HEK293T (cell line): ENCODE data around the gene BID.

Experiments used
- CTCF ChIA-PET: fragments of 350-600 bp; formaldehyde crosslinking; extraction: SDS; loops from one replicate; lab custom pipeline; 2021; ENCODE audit warnings: antibody characterized with exemption, inconsistent platforms; lab: Yijun Ruan, JAX
- POLR2A ChIA-PET: fragments of 350-600 bp; formaldehyde crosslinking; extraction: SDS; loops from one replicate; lab custom pipeline; 2020; ENCODE audit warnings: antibody characterized with exemption, inconsistent platforms; lab: Yijun Ruan, JAX
- DNase-seq: peaks from one replicate; pipeline ENCODE4 v3.0.0; 2012; ENCODE audit warnings: mixed read lengths; ENCODE audit errors: extremely low spot score
- ARNT ChIP-seq: fragments of 450-650 bp; IDR thresholded peaks from 2 replicates; pipeline ENCODE4 v1.6.1; 2017; ENCODE audit warnings: mild to moderate bottlenecking
- BHLHE40 ChIP-seq: fragments of 450-650 bp; IDR thresholded peaks from 2 replicates; pipeline ENCODE4 v1.6.1; 2016; ENCODE audit warnings: mild to moderate bottlenecking, moderate library complexity, borderline replicate concordance
- CTBP1 ChIP-seq: fragments of 450-650 bp; IDR thresholded peaks from 2 replicates; pipeline ENCODE4 v1.6.1; 2016; ENCODE audit warnings: borderline replicate concordance
- ELF4 ChIP-seq: fragments of 450-650 bp; IDR thresholded peaks from 2 replicates; pipeline ENCODE4 v1.6.1; 2017; ENCODE audit warnings: antibody characterized with exemption
- FOXA1 ChIP-seq: fragments of 450-650 bp; IDR thresholded peaks from 2 replicates; pipeline ENCODE4 v1.6.1; 2016; ENCODE audit warnings: mild to moderate bottlenecking
- FOXK2 ChIP-seq: fragments of 450-650 bp; IDR thresholded peaks from 2 replicates; pipeline ENCODE4 v1.6.1; 2016; ENCODE audit warnings: mild to moderate bottlenecking
- FOXM1 ChIP-seq: fragments of 450-650 bp; IDR thresholded peaks from 2 replicates; pipeline ENCODE4 v1.6.1; 2017; ENCODE audit warnings: mild to moderate bottlenecking, borderline replicate concordance
- HDGF ChIP-seq: fragments of 450-650 bp; IDR thresholded peaks from 2 replicates; pipeline ENCODE4 v1.6.1; 2017; ENCODE audit warnings: antibody characterized with exemption, borderline replicate concordance
- L3MBTL2 ChIP-seq: fragments of 450-650 bp; conservative IDR thresholded peaks from 2 replicates; pipeline ENCODE4 v1.6.1; 2016; ENCODE audit warnings: mild to moderate bottlenecking
- LEF1 ChIP-seq: fragments of 450-650 bp; IDR thresholded peaks from 2 replicates; pipeline ENCODE4 v1.6.1; 2017; ENCODE audit warnings: mild to moderate bottlenecking, borderline replicate concordance
- NFRKB ChIP-seq: fragments of 450-650 bp; IDR thresholded peaks from 2 replicates; pipeline ENCODE4 v1.6.1; 2016; ENCODE audit warnings: mild to moderate bottlenecking, moderate library complexity
- PKNOX1 ChIP-seq: fragments of 450-650 bp; IDR thresholded peaks from 2 replicates; pipeline ENCODE4 v1.6.1; 2016
- SP1 ChIP-seq: fragments of 450-650 bp; IDR thresholded peaks from 2 replicates; pipeline ENCODE4 v1.6.1; 2017
- SUZ12 ChIP-seq: fragments of 450-650 bp; IDR thresholded peaks from 2 replicates; pipeline ENCODE4 v1.6.1; 2016; ENCODE audit warnings: mild to moderate bottlenecking
- TARDBP ChIP-seq: fragments of 450-650 bp; IDR thresholded peaks from 2 replicates; pipeline ENCODE4 v1.6.1; 2016
- ZNF384 ChIP-seq: fragments of 450-650 bp; IDR thresholded peaks from 2 replicates; pipeline ENCODE4 v1.6.1; 2016

BID gene

DNA sequence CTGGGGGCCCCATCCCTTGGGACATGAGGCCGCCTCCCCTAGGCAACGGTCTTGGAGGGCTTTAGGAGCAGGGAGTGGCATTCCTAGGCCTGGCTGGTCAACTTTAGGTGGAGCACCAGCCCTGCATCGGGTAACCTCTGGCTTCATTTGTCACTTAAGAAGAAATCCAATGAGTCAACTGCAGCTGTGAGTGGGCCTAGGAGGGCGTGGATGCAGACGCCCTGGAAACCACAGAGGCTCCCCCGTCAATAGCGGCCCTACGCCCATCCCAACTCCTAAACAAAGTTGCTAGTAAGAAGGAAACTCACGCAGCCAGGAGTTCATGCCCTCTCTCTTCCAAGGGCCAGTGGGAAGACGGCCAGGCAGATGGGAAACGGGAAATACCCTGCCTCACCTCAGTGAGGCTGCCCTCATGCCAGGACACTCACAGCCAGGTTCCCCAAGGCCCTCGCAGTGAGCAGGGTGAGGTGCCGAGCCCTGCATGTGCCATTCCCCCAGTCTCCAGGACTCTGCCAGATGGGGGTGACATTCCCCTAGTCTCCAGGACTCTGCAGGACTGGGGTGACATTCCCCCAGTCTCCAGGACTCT lies 20.8 kb downstream of the BID start:
- TF ChIP-seq FOXA1 (no peak), ARNT (no peak), LEF1 (no peak), FOXM1 (no peak), SP1 (no peak), SUZ12 (no peak), ELF4 (no peak), ZNF384 (no peak), NFRKB (no peak), PKNOX1 (no peak), L3MBTL2 (no peak), CTBP1 (no peak), HDGF (no peak), BHLHE40 (no peak), TARDBP (no peak), FOXK2 (no peak)
- ChIA-PET CTCF (interaction anchor here (1.3 kb wide), 1 partner anchor 32 kb away, joined by 7 read pairs; no protein-coding TSS in a partner anchor), POLR2A (no interaction called here)
- DNase-seq = no peak

DNA sequence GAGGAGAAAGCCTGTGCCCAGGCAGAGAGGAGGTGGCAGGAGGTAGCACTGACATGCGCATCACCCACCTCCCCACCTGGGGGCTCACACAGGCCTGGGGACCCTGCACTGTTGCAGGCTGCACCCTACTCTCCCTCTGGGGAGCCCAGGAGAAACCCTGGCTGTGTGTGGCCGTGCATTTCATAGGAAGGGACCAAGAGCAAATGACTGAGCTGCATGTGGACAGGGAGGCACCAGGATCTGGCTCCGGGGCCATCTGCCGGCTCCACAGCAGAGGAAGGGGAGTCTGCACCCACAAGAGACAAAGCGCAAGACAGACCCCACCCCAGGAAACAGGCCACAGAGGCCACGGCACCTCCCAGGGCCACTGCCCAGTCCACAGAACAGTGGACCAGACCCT lies 22.7 kb downstream of the BID start:
- CTCF ChIA-PET = interaction anchor here (1.5 kb wide), 1 partner anchor 10 kb away, joined by 5 read pairs; no protein-coding TSS in a partner anchor
- TF ChIP-seq ARNT (no peak), L3MBTL2 (no peak), CTBP1 (no peak), ELF4 (no peak), FOXM1 (no peak), SUZ12 (no peak), SP1 (no peak), PKNOX1 (no peak), ZNF384 (no peak), FOXA1 (no peak), BHLHE40 (no peak), HDGF (no peak), NFRKB (no peak), LEF1 (no peak), TARDBP (no peak), FOXK2 (no peak)
- no peak for DNase-seq
- POLR2A ChIA-PET = interaction anchor here (1.5 to 1.8 kb wide), 2 partner anchors 28 to 35 kb away, joined by 3 to 5 read pairs; no protein-coding TSS in a partner anchor

GRCh38 chr22:17749605-17750395 lies 24.5 kb downstream of the BID start:
- TF ChIP-seq HDGF (no peak), ARNT (no peak), ZNF384 (no peak), FOXM1 (no peak), LEF1 (no peak), FOXK2 (no peak), SP1 (no peak), FOXA1 (no peak), ELF4 (no peak), BHLHE40 (no peak), PKNOX1 (no peak), CTBP1 (no peak), TARDBP (no peak)
- ChIA-PET POLR2A (no interaction called here), CTCF (interaction anchor here (0.6 to 1.2 kb wide), 2 partner anchors 7 to 17 kb away, joined by 3 read pairs; no protein-coding TSS in a partner anchor)
- no peak for DNase-seq

- TF ChIP-seq ZNF384 (no peak), FOXM1 (no peak), ELF4 (no peak), SP1 (no peak), HDGF (no peak), PKNOX1 (no peak), TARDBP (no peak), NFRKB (no peak), SUZ12 (no peak), ARNT (no peak), CTBP1 (no peak), FOXK2 (no peak), LEF1 (no peak), FOXA1 (no peak), L3MBTL2 (no peak), BHLHE40 (no peak)
- ChIA-PET POLR2A (no interaction called here), CTCF (interaction anchor here (0.6 kb wide), 1 partner anchor 16 kb away, joined by 3 read pairs; no protein-coding TSS in a partner anchor)
- no peak for DNase-seq
These were observed 25.5 kb downstream of the BID start for GRCh38 chr22:17748555-17749353.
